ENCODE measurements around the gene KMT5C.

- TF ChIP-seq CTCF (conservative IDR thresholded peaks at IDR 0.05; ENCODE audit: low read length) (no peak), EZH2phosphoT487 (IDR thresholded peaks at IDR 0.05; ENCODE audit: borderline replicate concordance, low read depth, low read length) (no peak)
Observed at GRCh38 chr19:55314396-55314795, 25.3 kb upstream of the KMT5C start.

Measured in OCI-LY7 (cell line).